HuH-7 (cell line): ENCODE results near the gene CD93.

Experiments used
- DNase-seq: peaks from one replicate; pipeline ENCODE4 v3.0.0; 2011; ENCODE audit warnings: low spot score

Gene CD93

GRCh38 chr20:23060629-23061028 lies 25.5 kb downstream of the CD93 start:
- DNase-seq: no peak

GRCh38 chr20:23059846-23060245 lies 26.3 kb downstream of the CD93 start:
- no peak for DNase-seq

DNA sequence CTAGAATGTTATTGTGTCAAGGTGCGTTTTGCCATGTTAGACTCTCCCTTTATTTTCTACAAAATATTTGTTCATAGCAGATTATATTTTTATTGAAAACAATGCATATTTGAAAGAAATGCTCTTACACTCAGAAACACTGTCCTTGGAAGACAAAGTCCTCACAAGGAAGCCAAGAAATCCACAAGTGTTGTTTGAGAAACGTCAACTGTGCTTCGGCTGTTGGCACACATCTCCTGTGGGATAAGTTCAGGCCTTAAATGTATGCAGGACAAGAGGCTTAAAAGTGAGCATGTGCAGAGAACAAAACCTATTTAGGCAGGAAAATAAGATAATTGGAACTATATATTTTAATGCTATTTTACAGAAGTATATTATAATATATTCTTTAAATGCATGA lies 27.1 kb downstream of the CD93 start:
- DNase-seq: no peak

DNA sequence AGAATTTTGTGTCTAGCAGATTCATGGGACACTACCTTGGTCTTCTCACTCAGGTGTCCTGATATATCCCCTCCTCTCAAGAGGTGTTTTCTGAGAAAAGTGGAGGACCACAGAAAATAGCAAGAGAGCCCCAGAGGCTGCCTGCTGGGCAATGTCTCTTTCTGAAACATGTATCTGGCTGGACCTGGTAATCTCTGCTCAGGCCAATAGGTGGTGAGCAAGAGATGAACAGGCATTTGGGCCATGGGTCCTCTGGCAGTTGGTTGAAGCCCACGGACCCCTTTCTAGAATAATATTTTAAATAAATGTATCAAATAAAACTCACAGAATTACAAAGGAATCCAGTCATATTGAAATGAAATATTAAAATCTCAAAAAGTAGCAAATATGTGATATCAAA lies 27.9 kb downstream of the CD93 start:
- no peak for DNase-seq

DNA sequence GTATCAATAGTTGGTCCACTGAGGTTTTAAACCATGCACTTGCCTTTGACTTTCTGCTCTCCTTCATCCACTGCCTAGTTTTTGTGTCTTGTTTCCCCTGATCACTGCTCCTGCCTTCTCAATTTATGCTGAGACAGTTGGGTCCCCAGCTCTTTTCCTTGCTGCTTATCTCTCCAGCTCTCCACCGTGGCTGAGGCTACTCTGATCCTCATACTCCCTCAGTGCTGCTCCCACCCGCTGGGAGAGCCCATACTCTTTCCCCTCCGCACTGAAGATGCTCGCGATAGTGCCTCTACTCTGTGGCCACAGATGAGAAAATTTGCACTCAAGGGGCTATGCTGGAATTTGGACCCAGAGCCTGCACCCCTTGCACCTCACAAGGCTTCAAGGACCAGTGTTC lies 33.2 kb downstream of the CD93 start:
- DNase-seq: no peak

- no peak for DNase-seq
Observed at GRCh38 chr20:23050847-23051627, 35.1 kb downstream of the CD93 start.

DNA sequence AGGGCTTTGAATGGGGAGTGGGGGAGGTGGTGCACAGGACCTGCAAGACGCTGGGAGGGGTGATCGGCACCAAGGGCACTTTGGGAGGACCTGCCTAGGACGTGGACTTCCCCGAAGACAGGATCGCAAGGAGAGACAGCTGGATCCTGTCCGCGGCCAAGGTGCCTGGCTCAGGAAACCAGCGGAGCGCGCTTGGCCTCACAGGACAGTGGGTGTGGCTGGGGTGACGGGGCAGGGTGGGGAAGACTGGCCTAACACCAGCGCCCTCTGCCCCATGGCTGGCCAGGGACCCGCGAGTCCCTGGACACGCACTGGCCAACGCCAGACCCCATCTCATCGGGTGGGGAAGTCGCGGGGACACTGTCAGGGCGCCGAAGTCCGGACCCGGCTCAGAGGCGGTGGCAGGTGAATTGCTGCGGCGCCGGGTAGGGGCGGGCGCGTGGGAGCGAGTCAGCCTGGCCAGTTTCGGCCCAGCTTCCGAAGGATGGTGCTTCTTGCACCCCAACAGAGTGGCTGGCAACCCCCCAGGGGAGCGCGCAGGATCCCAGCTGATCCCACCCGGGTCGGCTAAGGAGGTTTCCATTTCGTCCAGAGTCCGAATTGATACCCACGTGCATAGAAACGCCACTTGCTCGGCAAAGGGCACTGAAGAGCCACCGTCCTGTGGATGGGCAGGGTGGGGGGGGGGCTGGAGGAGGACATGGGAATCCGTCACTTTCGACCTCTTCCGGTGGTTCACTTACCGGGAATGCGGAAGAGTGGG lies 35.9 kb downstream of the CD93 start:
- no peak for DNase-seq

GRCh38 chr20:23049201-23050075 lies 36.7 kb downstream of the CD93 start, which contains the start of gene THBD:
TSS of gene THBD (minus strand) at chr20:23049672. CDS start at chr20:23049504, 168 bp downstream.
- no peak for DNase-seq

DNA sequence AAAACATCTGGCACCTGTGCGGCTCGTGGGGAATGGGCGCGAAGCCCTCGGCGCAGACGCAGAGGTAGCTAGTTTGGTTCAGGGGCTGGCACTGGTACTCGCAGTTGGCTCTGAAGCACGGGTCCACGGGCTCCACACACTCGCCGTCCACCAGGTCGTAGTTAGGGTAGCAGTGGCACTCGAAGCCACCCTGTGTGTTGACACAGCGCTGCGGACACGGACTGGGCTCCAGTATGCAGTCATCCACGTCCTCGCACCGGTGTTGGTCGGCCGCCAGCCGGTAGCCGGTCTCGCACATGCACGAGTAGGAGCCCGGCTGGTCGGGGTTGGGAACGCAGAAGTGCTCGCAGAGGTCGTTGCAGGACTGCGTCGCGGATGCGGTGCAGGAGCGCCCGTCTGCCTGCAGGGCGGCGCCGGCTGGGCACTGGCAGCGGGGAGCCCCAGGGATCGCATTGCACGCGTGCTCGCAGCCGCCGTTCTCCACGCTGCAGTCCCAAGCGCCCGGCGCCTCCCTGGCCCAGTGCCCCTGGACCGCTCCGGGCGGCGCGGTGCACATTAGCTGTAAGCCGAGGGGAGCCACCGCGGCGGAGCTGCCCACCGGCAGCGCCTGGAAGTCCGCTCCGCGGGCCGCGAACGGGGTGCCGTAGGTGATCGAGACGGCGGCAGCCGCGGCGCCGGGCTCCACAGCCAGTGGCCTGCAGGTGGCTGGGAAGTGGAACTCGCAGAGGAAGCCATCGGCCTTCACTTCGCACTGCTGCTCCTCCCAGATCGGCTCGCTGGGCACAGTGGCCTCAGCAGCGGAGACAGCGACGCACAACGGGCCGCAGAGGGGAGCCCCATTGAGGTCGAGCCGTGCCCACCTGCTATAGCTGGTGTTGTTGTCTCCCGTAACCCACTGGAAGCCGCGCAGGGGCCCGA lies 37.6 kb downstream of the CD93 start:
- DNase-seq: no peak

DNA sequence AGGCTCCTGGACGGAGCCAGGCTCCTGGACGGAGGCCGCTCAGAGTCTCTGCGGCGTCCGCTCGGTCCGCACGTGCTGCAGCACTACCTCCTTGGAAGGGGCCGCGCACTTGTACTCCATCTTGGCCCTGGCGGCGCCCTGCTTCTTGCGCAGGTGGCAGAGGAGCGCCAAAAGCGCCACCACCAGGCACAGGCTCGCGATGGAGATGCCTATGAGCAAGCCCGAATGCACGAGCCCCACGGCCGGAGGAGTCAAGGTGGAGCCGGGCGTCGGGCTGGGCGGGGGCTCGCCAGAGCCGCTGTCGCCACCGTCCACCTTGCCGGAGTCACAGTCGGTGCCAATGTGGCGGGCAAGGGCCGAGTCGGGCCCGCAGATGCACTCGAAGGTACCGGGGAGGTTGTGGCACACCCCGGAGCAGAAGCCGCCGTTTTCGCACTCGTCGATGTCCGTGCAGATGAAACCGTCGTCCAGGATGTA lies 38.3 kb downstream of the CD93 start:
- DNase-seq: no peak

- no peak for DNase-seq
Observed at GRCh38 chr20:23047001-23047737, 39.0 kb downstream of the CD93 start.

GRCh38 chr20:23046431-23046830 lies 39.7 kb downstream of the CD93 start:
- DNase-seq: no peak

DNA sequence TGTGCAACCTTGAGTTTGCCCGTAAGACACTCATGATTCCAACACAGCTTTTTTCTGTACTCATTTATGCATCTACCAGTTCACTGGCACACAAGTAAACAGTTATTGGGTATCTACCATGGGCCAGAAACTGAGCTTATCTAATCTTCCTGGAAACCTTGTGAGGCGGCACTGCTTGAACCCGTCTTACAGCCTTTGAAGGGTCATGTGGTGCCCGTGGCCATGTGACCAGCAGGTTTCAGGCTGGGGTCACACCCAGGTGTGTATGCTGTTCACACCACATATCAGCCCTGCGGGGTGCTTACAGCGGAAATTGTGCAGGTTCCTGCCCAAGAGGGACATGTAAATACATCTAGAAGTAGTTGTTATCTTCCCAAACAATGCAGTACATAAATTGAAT lies 42.7 kb downstream of the CD93 start:
- DNase-seq: no peak

- DNase-seq: no peak
Observed at GRCh38 chr20:23042270-23042669, 43.9 kb downstream of the CD93 start.

DNA sequence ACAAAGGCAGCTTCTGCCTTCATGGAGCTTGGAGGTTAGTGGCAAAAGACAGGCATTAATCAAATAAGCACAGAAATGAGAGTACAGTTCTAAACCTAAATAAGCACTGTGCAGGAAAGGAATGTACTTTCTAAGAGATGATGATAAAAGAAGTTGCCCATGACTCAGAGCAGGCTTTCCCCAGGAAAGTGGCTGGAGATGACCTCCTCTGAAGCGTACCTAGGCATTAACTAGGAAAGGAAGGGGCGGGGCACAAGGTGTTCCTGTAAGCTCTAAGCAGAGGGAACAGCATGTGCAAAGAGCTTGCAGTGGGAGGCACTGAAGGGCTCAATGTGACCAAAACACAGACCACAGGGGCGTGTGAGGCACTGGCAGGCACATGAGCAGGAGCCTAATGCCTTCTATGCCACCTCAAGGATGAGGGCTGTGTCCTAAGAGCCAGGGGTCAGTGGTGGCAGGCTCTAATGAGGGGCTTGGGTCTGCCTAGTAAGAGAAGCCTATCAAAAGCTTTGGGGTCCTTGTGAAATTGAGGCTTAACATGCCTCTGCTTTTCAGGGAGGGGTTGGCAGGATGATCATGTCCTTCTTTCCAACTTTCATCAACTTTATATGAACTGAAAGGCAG lies 46.1 kb downstream of the CD93 start:
- DNase-seq: no peak

- DNase-seq: no peak
Observed at GRCh38 chr20:23039136-23039875, 46.8 kb downstream of the CD93 start.

DNA sequence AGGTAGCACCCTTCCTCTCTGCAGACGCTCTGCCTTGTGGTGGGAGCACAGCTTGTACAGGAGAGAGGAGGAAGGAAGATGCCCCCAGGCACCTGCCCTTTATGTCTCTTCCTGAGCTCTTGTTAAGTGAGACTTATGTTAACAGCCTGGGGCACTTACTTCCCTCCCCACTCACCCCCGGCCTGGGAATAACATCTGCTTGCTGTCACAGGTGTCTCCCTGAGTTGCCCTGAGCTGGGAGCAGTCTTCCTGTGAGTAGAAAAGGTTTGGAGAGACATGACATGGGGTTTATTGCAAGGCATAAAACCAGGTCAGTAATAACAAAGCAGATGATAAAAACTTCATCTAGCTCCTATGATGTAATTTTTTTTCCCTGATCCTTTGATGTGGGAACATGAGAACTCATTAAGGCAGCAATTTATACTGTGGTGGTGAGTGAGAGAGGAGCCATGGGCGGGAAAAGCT lies 49.1 kb downstream of the CD93 start:
- no peak for DNase-seq

- DNase-seq: no peak
Observed at GRCh38 chr20:23036371-23036770, 49.8 kb downstream of the CD93 start.

- no peak for DNase-seq
Observed at GRCh38 chr20:23035731-23036130, 50.4 kb downstream of the CD93 start.
